HepG2 (cell line): Measurements from ENCODE around the gene ADPGK. TPM values are rescaled to one million over a fixed set of nuclear protein-coding genes. Genes with fewer than 3 reads are reported as not detected.
"Not testable (repeated sequence)": the region's sequence is repeated elsewhere in the genome, so short reads cannot be mapped to it uniquely, and the experiment has no call there.

Experiments
- ATAC-seq: fragments of 200-7000 bp; cut with Tn5 transposase; 3 replicates; pipeline ENCODE4 v1.9.1; 2020; ENCODE audit warnings: mild to moderate bottlenecking, moderate library complexity
- BruUV-seq: library from RNA; stranded (reverse); fragments of 400-500 nt; replicated peaks from 2 replicates; lab custom pipeline; 2021; lab: Mats Ljungman, UMichigan
- CTCF ChIA-PET: fragments of 300-600 bp; formaldehyde crosslinking; extraction: SDS; loops from one replicate; lab custom pipeline; 2021; ENCODE audit warnings: low total read pairs, inconsistent platforms, low intra/inter-chr PET ratio; lab: Yijun Ruan, JAX
- POLR2A ChIA-PET: fragments of 350-600 bp; sonication (Branson Sonifier 250); formaldehyde crosslinking; loops from one replicate; lab custom pipeline; 2020; ENCODE audit warnings: antibody characterized with exemption, inconsistent platforms; lab: Yijun Ruan, JAX
- DNase-seq: peaks from one replicate; pipeline ENCODE4 v3.0.0-alpha.2; 2015; ENCODE audit warnings: low spot score
- FAIRE-seq: peaks from 3 replicates; lab custom pipeline; 2011; peaks lifted over from hg19 to GRCh38; lab: Jason Lieb, UNC
- H2AFZ ChIP-seq: one replicate; pipeline ENCODE4 v1.6.1; 2011; ENCODE audit warnings: low read length, inconsistent platforms
- H3K27ac ChIP-seq: fragments of 300-600 bp; 3 replicates; pipeline ENCODE4 v1.8.0; 2011; ENCODE audit warnings: mixed run types, mild to moderate bottlenecking, mixed read lengths, low read length, inconsistent platforms; ENCODE audit not compliant: insufficient read depth; ENCODE audit errors: extremely low read length
- H3K27me3 ChIP-seq, 2 experiments: fragments of 200-600 bp in 1 of 2; 2 replicates in 1 of 2; 3 replicates in 1 of 2; pipeline versions ENCODE4 v1.6.0 to v1.8.0; 2011; ENCODE audit warnings: low read length in 2 of 2, mild to moderate bottlenecking in 2 of 2, moderate library complexity in 2 of 2, inconsistent platforms in 1 of 2; ENCODE audit not compliant: insufficient read depth in 2 of 2, control insufficient read depth in 1 of 2
- H3K36me3 ChIP-seq, 2 experiments: fragments of 200-600 bp in 1 of 2; replicated peaks in 1 of 2; 2 replicates in 1 of 2; 3 replicates in 1 of 2; pipeline versions ENCODE4 v1.5.1 to v1.8.0; 2011; ENCODE audit warnings: low read length in 2 of 2, inconsistent platforms in 1 of 2; ENCODE audit not compliant: insufficient read depth in 2 of 2, control insufficient read depth in 1 of 2
- H3K4me1 ChIP-seq: 2 replicates; pipeline ENCODE4 v1.5.1; 2012; ENCODE audit warnings: low read length, inconsistent platforms; ENCODE audit not compliant: insufficient read depth
- H3K4me2 ChIP-seq: 2 replicates; pipeline ENCODE4 v1.6.0; 2011; ENCODE audit warnings: low read depth, low read length, inconsistent platforms
- H3K4me3 ChIP-seq, 3 experiments: fragments of 200-600 bp in 1 of 3; sonication (generic), shearing (Covaris generic) in 1 of 3; replicated peaks in 1 of 3; 2 replicates each; pipeline ENCODE4 v1.5.1; 2011 to 2016; ENCODE audit warnings: low read length in 3 of 3, inconsistent platforms in 2 of 3, low read depth in 2 of 3, mild to moderate bottlenecking in 2 of 3, control low read depth in 1 of 3, mixed read lengths in 1 of 3; ENCODE audit not compliant: insufficient read depth in 1 of 3
- H3K79me2 ChIP-seq: one replicate; pipeline ENCODE4 v1.6.1; 2011; ENCODE audit warnings: low read length, inconsistent platforms; ENCODE audit not compliant: insufficient read depth
- H3K9ac ChIP-seq: 2 replicates; pipeline ENCODE4 v1.6.0; 2011; ENCODE audit warnings: mild to moderate bottlenecking, low read depth, low read length, inconsistent platforms; ENCODE audit not compliant: insufficient read depth
- H3K9me3 ChIP-seq: 2 replicates; pipeline ENCODE4 v1.5.1; 2012; ENCODE audit warnings: mild to moderate bottlenecking, low read length
- H4K20me1 ChIP-seq: 2 replicates; pipeline ENCODE4 v1.6.0; 2011; ENCODE audit warnings: inconsistent platforms, mild to moderate bottlenecking, low read length, moderate library complexity; ENCODE audit not compliant: insufficient read depth
- ARHGAP35 ChIP-seq: sonication (generic); formaldehyde crosslinking; IDR thresholded peaks from 2 replicates; pipeline ENCODE4 v1.9.0; 2022; ENCODE audit warnings: mild to moderate bottlenecking, inconsistent platforms, moderate library complexity, missing genetic modification reagents, borderline replicate concordance
- CERS6 ChIP-seq: sonication (generic); formaldehyde crosslinking; IDR thresholded peaks from 2 replicates; pipeline ENCODE4 v1.5.0; 2020; ENCODE audit warnings: missing genetic modification reagents
- KAT7 ChIP-seq: IDR thresholded peaks from 2 replicates; pipeline ENCODE4 v1.6.1; 2018; ENCODE audit warnings: borderline replicate concordance, missing compliant biosample characterization
- MXD1 ChIP-seq: sonication (generic); formaldehyde crosslinking; IDR thresholded peaks from 2 replicates; pipeline ENCODE4 v1.4.0; 2020; ENCODE audit warnings: mild to moderate bottlenecking, missing genetic modification reagents
- ZBTB26 ChIP-seq: IDR thresholded peaks from 2 replicates; pipeline ENCODE4 v1.6.1; 2016; ENCODE audit warnings: missing compliant biosample characterization, missing genetic modification reagents, borderline replicate concordance
- ZNF18 ChIP-seq: sonication (generic); formaldehyde crosslinking; IDR thresholded peaks from 2 replicates; pipeline ENCODE4 v1.8.0; 2022; ENCODE audit warnings: mild to moderate bottlenecking, missing genetic modification reagents; ENCODE audit not compliant: insufficient replicate concordance
- ZNF275 ChIP-seq: sonication (generic); formaldehyde crosslinking; IDR thresholded peaks from 2 replicates; pipeline ENCODE4 v1.8.0; 2022; ENCODE audit warnings: missing genetic modification reagents, mild to moderate bottlenecking, inconsistent platforms, borderline replicate concordance
- ZNF282 ChIP-seq: fragments of 450-650 bp; IDR thresholded peaks from 2 replicates; pipeline ENCODE4 v1.6.1; 2018; ENCODE audit not compliant: partially characterized antibody
- ZNF616 ChIP-seq: sonication (generic); formaldehyde crosslinking; IDR thresholded peaks from 2 replicates; pipeline ENCODE4 v1.5.0; 2020; ENCODE audit warnings: low read depth, mild to moderate bottlenecking, missing genetic modification reagents
- WGBS: methylation state at CpG from one replicate; pipeline ENCODE4 v1.1.6; 2017; ENCODE audit warnings: low lambda C conversion rate; 5-methylcytosine and 5-hydroxymethylcytosine counted together
- in situ Hi-C: cut with HindIII; loops from 2 replicates; pipeline ENCODE4 v1.10.0; 2017; ENCODE audit warnings: low pct_unique_long_range_greater_than_20kb; ENCODE audit not compliant: extremely low pct_ligation_motif_present
- intact Hi-C: fragments of 100-400 bp; cut with micrococcal nuclease; formaldehyde crosslinking; loops from one replicate; pipeline ENCODE4 v1.10.0; 2022; ENCODE audit not compliant: unreplicated experiment
- polyA plus RNA-seq, 8 experiments: library from polyadenylated mRNA; depleted of rRNA in 3 of 8; stranded (reverse) in 7 of 8; unstranded in 1 of 8; fragments of >200 nt; fragmentation: Illumina TruSeq in 4 of 8; extraction: Trizol in 4 of 8; gene quantifications; 2 replicates each; pipeline versions ENCODE4 v1.2.1 to v1.2.3, GENCODE V29; 2011 to 2016; ENCODE audit warnings: low read depth in 4 of 8, missing spikeins in 1 of 8, mixed read lengths in 1 of 8; ENCODE audit not compliant: insufficient read depth in 1 of 8
- total RNA-seq, 5 experiments: library from RNA; depleted of rRNA; stranded (reverse); fragments of >200 nt; fragmentation: Illumina TruSeq; extraction: Trizol; gene quantifications; 2 replicates each; pipeline ENCODE4 v1.2.3, GENCODE V29; 2016; ENCODE audit warnings: low read depth in 1 of 5

Gene ADPGK
- total and polyA plus RNA-seq, 2 of the 13 experiments (the other 11 are each of a cell fraction or from before 2014, with no cell fraction given), result 61.6 to 67.5 TPM

GRCh38 chr15:72809329-72809728, 25.8 kb upstream of the ADPGK start (continued):
- no peak for TF ChIP-seq CERS6 (CRISPR knock-in tag)
- no peak for TF ChIP-seq MXD1 (CRISPR knock-in tag)
- no peak for TF ChIP-seq ZNF275 (CRISPR knock-in tag)
- TF ChIP-seq ZNF18, result no peak
- TF ChIP-seq ZNF282, result no peak
- no peak for TF ChIP-seq KAT7 (CRISPR knock-in tag)
- TF ChIP-seq ZNF616 (CRISPR knock-in tag), result no peak
- no peak for TF ChIP-seq ARHGAP35
- no peak for TF ChIP-seq ZBTB26 (CRISPR knock-in tag)

- DNase-seq, H3K9ac ChIP-seq, ATAC-seq, H3K9me3 ChIP-seq, in situ Hi-C loops, H2AFZ ChIP-seq, intact Hi-C loops, BruUV-seq, CTCF ChIA-PET, H3K79me2 ChIP-seq, H3K4me2 ChIP-seq, H3K4me1 ChIP-seq, H3K4me3 ChIP-seq, H3K36me3 ChIP-seq, POLR2A ChIA-PET, H4K20me1 ChIP-seq, H3K27ac ChIP-seq, FAIRE-seq: not testable (repeated sequence)
- H3K27me3 ChIP-seq, result peaks cover 1 to 22% of the 10 kb centered on the region in 2 experiments; a peak in 4 of 5 replicates
- no CpG with 5 or more reads among the region's 22 CpGs for WGBS
These were observed 23.8 kb upstream of the ADPGK start for GRCh38 chr15:72807346-72807745.
